Immature natural killer cell (primary cell): ENCODE measurements around the gene DTX3. TPM values are rescaled to one million over a fixed set of nuclear protein-coding genes. Genes with fewer than 3 reads are reported as not detected.
"Not testable (repeated sequence)": the region's sequence is repeated elsewhere in the genome, so short reads cannot be mapped to it uniquely, and the experiment has no call there.

Source experiments
- DNase-seq, 3 donors: peaks; one replicate each; pipeline ENCODE4 v3.0.0; 2022; ENCODE audit warnings: mixed read lengths in 1 of 3
- H3K27ac Mint-ChIP-seq, 6 donors: one replicate each; pipeline ENCODE4 v1.8.0; 2020; ENCODE audit warnings: mixed read lengths in 6 of 6, mild to moderate bottlenecking in 5 of 6, inconsistent platforms in 4 of 6, moderate library complexity in 3 of 6
- H3K27me3 Mint-ChIP-seq, 3 donors: one replicate each; pipeline ENCODE4 v1.8.0; 2020 to 2021; ENCODE audit warnings: low read depth in 3 of 3, mild to moderate bottlenecking in 3 of 3, mixed read lengths in 3 of 3, moderate library complexity in 3 of 3, inconsistent platforms in 1 of 3
- H3K36me3 Mint-ChIP-seq, 3 donors: one replicate each; pipeline ENCODE4 v1.8.0; 2020; ENCODE audit warnings: mixed read lengths in 3 of 3, inconsistent platforms in 2 of 3, mild to moderate bottlenecking in 2 of 3
- H3K4me1 Mint-ChIP-seq, 2 donors: one replicate each; pipeline ENCODE4 v1.8.0; 2020; ENCODE audit warnings: inconsistent platforms in 2 of 2, mild to moderate bottlenecking in 2 of 2, mixed read lengths in 2 of 2, moderate library complexity in 1 of 2
- H3K4me3 Mint-ChIP-seq, 5 donors: one replicate each; pipeline ENCODE4 v1.8.0; 2020; ENCODE audit warnings: mild to moderate bottlenecking in 5 of 5, mixed read lengths in 5 of 5, inconsistent platforms in 3 of 5, moderate library complexity in 3 of 5
- H3K9me3 Mint-ChIP-seq, 6 donors: one replicate each; pipeline ENCODE4 v1.8.0; 2020; ENCODE audit warnings: mild to moderate bottlenecking in 6 of 6, mixed read lengths in 6 of 6, inconsistent platforms in 4 of 6, moderate library complexity in 3 of 6
- polyA plus RNA-seq, 3 donors: library from polyadenylated mRNA; unstranded; fragments of 300-500 nt; fragmentation: Illumina TruSeq; gene quantifications; one replicate each; pipeline ENCODE4 v1.2.3, GENCODE V29; 2021

Gene DTX3
- polyA plus RNA-seq, 3 donors from 2014 or later = 8.1 to 20.2 (median 9.5) TPM

DNA sequence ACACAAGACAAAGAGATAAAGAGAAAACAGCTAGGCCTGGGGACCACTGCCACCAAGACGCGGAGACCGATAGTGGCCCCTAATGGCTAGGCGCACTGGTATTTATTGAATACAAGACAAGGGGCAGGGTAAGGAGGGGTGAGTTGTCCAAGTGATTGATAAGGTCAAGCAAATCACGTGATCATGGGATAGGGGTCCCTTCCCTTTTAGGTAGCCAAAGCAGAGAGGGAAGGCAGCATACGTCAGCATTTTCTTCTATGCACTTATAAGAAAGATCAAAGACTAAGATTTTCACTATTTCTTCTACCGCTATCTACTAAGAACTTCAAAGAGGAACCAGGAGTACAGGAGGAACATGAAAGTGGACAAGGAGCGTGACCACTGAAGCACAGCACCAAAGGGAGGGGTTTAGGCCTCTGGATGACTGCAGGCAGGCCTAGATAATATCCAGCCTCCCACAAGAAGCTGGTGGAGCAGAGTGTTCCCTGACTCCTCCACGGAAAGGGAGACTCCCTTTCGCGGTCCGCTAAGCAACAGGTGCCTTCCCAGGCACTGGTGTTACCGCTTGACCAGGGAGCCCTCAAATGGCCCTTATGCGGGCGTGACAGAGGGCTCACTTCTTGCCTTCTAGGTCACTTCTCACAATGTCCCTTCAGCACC is 15.5 kb upstream of the DTX3 start:
- Mint-ChIP-seq H3K4me1 (peaks cover 33 to 39% of the 10 kb centered on the region in 2 donors), H3K4me3 (peak overlapping the region in 1 of 5 donors; percentile 18), H3K27me3 (peaks cover 2 to 13% (median 2%) of the 10 kb centered on the region in 3 donors)
- not testable (repeated sequence) for DNase-seq, H3K36me3 Mint-ChIP-seq, H3K9me3 Mint-ChIP-seq, H3K27ac Mint-ChIP-seq

- no peak for DNase-seq
- Mint-ChIP-seq H3K9me3 (no peaks in the 10 kb centered on the region), H3K27ac (peak overlapping the region; percentile 85 to 94 (median 90)), H3K4me3 (peak overlapping the region; percentile 90 to 94 (median 93)), H3K36me3 (no peaks in the 10 kb centered on the region), H3K27me3 (peaks cover 0 to 11% (median 0%) of the 10 kb centered on the region in 3 donors), H3K4me1 (peaks cover 34 to 42% of the 10 kb centered on the region in 2 donors)
Measured at GRCh38 chr12:57590479-57590863, 14.2 kb upstream of the DTX3 start.

- H3K4me1 Mint-ChIP-seq = peaks cover 34 to 42% of the 10 kb centered on the region in 2 donors
- peak; percentile 75 to 81 (median 77) for DNase-seq
- peak within 1 kb of the TSS; percentile 90 to 95 (median 92) for H3K27ac Mint-ChIP-seq
- H3K9me3 Mint-ChIP-seq = no peaks in the 10 kb centered on the region
- H3K27me3 Mint-ChIP-seq = peaks cover 0 to 8% (median 0%) of the 10 kb centered on the region in 3 donors
- H3K36me3 Mint-ChIP-seq = peaks cover 0 to 5% (median 4%) of the 10 kb centered on the region in 3 donors
- peak within 1 kb of the TSS; percentile 90 to 94 (median 93) for H3K4me3 Mint-ChIP-seq
Measured at GRCh38 chr12:57590864-57591781, 13.5 kb upstream of the DTX3 start, which contains the start of gene PIP4K2C. Gene PIP4K2C (plus strand): TSS chr12:57591192. CDS start chr12:57591290, 98 bp downstream.

DNA sequence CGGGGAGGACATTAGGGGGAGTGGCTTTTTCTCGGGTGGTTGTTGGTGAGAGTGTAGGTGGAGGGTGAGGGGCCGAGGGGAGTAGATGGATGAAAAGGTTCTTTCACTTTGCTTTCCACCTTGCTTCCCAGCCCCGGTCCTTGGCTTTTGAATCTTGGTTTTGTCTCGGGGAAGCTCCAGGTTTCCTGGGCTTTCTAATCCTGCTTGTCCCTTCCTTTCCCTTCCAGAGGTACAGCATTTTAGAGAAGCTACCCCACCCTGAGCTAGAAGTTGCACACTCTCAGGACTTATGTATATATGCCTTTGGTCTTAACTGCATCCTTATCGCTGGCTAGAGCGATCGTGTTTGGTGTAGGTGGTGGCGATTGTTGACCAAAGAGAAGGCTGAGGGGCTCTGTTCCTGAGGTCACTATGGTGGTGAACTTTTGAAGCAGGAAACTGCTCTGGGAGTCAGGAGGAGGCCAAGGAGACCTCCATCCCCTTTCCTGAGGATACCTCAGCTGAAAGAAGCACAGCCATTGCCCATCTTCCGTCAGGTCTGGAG is 12.8 kb upstream of the DTX3 start:
- Mint-ChIP-seq H3K9me3 (no peaks in the 10 kb centered on the region), H3K27ac (peak overlapping the region; percentile 64 to 95 (median 92)), H3K36me3 (peaks cover 4 to 9% (median 8%) of the 10 kb centered on the region in 3 donors), H3K4me1 (peaks cover 34 to 42% of the 10 kb centered on the region in 2 donors), H3K4me3 (peak overlapping the region; percentile 90 to 94 (median 93)), H3K27me3 (peaks cover 0 to 8% (median 0%) of the 10 kb centered on the region in 3 donors)
- DNase-seq = no peak

DNA sequence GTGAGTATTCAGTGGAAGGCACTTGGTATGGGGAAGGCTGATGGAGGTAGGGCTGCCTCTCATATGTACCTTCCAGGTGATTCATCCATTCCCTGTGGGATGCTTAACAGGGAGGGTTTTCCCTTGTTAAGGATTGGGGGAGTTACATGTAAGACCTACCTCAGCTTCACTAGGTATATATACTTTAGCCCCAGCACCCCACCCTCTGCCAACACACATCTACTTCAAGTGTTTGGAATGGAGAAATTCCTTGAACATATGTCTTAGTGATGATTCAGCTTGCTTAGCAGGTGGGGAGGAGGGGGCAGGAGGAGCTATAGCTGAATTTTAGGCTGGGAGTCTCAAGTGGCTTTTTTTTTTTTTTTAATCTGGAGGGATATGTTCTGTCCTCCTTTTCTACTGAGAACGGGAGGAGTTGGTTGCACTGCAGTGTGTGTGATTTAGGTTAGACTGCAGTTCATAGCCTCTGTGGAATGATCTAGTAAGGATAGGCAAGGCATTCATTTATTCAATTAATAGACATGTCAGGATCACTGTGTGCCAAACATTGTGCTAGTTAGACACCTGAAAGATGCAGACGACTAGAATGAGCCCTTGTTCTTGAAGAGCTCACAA is 12.0 kb upstream of the DTX3 start:
- Mint-ChIP-seq H3K36me3 (peaks cover 11 to 17% (median 14%) of the 10 kb centered on the region in 3 donors), H3K27me3 (peaks cover 0 to 8% (median 0%) of the 10 kb centered on the region in 3 donors), H3K9me3 (no peaks in the 10 kb centered on the region), H3K4me1 (peaks cover 36 to 42% of the 10 kb centered on the region in 2 donors), H3K27ac (peak overlapping the region; percentile 36 to 94 (median 77)), H3K4me3 (peak overlapping the region; percentile 90 to 94 (median 93))
- DNase-seq = no peak

- Mint-ChIP-seq H3K36me3 (peaks cover 14 to 20% (median 16%) of the 10 kb centered on the region in 3 donors), H3K4me1 (peaks cover 36 to 42% of the 10 kb centered on the region in 2 donors), H3K27me3 (peaks cover 0 to 8% (median 0%) of the 10 kb centered on the region in 3 donors), H3K27ac (peak overlapping the region in 4 of 6 donors; percentile 22 to 64 (median 38)), H3K4me3 (no peak overlapping the region), H3K9me3 (no peaks in the 10 kb centered on the region)
- no peak for DNase-seq
Measured at GRCh38 chr12:57593187-57593586, 11.4 kb upstream of the DTX3 start.

DNA sequence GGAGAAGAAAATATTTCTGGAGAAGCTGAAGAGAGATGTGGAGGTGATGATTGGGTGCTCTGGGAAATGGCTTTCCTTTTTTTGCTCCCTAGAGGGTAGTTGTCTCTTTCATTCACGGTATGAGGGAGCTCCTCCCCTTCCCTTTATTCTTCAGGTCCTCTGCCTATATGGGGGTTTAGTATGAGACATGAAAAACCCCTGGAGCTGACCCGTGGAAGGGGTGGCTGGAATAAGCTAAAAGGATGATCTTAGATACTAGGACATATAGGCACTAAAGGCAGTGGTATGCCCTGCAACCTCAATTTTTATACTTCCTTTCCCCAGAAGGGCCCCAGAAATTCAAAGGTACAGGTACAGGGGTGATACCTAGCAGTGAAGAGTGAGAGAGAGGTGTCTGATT is 4.2 kb upstream of the DTX3 start:
- H3K27me3 Mint-ChIP-seq = peaks cover 2 to 4% (median 3%) of the 10 kb centered on the region in 3 donors
- no peak overlapping the region for H3K4me3 Mint-ChIP-seq
- no peak for DNase-seq

GRCh38 chr12:57602544-57602943 is 2.1 kb upstream of the DTX3 start:
- Mint-ChIP-seq H3K4me3 (peak overlapping the region in 1 of 5 donors; percentile 22), H3K27ac (peak overlapping the region; percentile 51 to 98 (median 93))

More for the DNA sequence above, 4.2 kb upstream of the DTX3 start:
- no peaks in the 10 kb centered on the region for H3K9me3 Mint-ChIP-seq
- peak overlapping the region in 1 of 6 donors; percentile 1 for H3K27ac Mint-ChIP-seq
- peaks cover 32 to 61% (median 59%) of the 10 kb centered on the region in 3 donors for H3K36me3 Mint-ChIP-seq
- H3K4me1 Mint-ChIP-seq = peaks cover 37 to 39% of the 10 kb centered on the region in 2 donors

DNA sequence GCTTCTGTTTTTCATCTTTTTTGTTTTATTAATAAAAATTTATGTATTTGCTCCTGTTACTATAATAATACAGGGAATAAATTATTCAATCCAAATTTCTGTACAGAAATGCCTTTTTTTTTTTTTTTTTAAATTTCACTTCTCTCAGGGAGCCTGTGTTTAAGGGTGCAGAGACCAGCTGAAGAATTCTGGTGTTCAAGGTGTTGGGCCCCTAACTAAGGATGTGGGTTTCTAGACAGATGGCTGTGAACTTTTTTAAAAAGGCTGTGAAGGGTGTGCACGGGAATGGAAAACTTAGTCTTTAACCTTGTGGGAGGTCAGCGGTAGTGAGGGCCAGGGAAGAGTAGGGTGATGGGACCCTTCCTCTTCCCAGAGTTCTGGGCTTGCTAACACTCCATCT is 1.3 kb upstream of the DTX3 start:
- no peaks in the 10 kb centered on the region for H3K9me3 Mint-ChIP-seq
- H3K36me3 Mint-ChIP-seq = peaks cover 25 to 48% (median 43%) of the 10 kb centered on the region in 3 donors
- peak overlapping the region; percentile 86 to 98 (median 94) for H3K27ac Mint-ChIP-seq
- H3K4me3 Mint-ChIP-seq = peak overlapping the region; percentile 83 to 95 (median 89)
- DNase-seq = peak; percentile 41 to 42 (median 42)
- H3K27me3 Mint-ChIP-seq = peaks cover 2 to 4% (median 3%) of the 10 kb centered on the region in 3 donors
- H3K4me1 Mint-ChIP-seq = peaks cover 43 to 53% of the 10 kb centered on the region in 2 donors

More at GRCh38 chr12:57602544-57602943, 2.1 kb upstream of the DTX3 start:
- H3K9me3 Mint-ChIP-seq = no peaks in the 10 kb centered on the region
- peaks cover 24 to 46% (median 46%) of the 10 kb centered on the region in 3 donors for H3K36me3 Mint-ChIP-seq
- no peak for DNase-seq
- H3K27me3 Mint-ChIP-seq = peaks cover 2 to 4% (median 3%) of the 10 kb centered on the region in 3 donors
- peaks cover 43 to 53% of the 10 kb centered on the region in 2 donors for H3K4me1 Mint-ChIP-seq

- peaks cover 21 to 43% (median 41%) of the 10 kb centered on the region in 3 donors for H3K36me3 Mint-ChIP-seq
- peak overlapping the region; percentile 83 to 95 (median 89) for H3K4me3 Mint-ChIP-seq
- no peaks in the 10 kb centered on the region for H3K9me3 Mint-ChIP-seq
- H3K27me3 Mint-ChIP-seq = peaks cover under 1 to 4% (median 3%) of the 10 kb centered on the region in 3 donors
- no peak for DNase-seq
- peak overlapping the region; percentile 86 to 98 (median 94) for H3K27ac Mint-ChIP-seq
- peaks cover 43 to 53% of the 10 kb centered on the region in 2 donors for H3K4me1 Mint-ChIP-seq
Measured at GRCh38 chr12:57603815-57604453, 690 bp upstream of the DTX3 start.

DNA sequence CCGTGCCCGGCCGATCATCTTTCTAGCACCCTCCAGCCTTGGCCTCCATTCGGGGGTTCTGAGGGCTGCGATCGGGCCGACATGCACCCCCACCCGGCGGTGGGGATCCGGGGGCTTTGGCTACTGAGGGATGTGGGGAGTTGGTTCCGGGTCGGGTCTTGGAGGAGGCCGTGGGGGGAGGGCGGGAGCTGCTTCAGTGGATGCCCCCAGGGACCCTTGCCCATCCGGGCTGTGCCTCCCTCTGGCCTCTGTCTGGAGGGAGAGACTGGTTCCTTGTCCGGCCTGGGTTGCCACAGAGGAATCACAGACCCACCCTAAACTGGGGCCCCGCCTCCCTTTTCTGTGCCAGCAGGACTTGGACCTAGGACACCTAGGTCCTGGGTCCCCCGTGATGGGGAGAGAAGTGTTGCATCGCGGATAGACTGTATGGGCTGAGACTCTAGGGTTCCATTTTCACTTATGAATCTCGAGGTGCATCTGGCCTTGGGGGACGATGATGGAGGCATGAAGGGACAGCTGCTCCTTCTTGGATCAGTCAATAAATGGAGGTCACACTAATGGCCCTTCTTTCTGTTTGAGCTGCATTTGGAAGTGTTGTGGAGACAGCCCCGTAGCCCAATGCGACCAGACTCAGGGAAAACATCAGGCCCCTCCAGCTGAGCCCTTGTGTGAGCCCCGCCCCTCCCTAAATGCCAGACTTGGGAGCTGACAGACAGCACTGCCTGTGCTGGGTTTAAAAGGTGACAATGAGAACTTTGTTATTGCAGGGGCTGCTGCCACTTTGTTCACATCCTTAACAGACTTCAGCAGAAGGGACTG is 577 bp downstream of the DTX3 start:
- Mint-ChIP-seq H3K27me3 (peaks cover 0 to 4% (median 1%) of the 10 kb centered on the region in 3 donors), H3K9me3 (no peaks in the 10 kb centered on the region), H3K27ac (peak overlapping the region; percentile 31 to 95 (median 86)), H3K4me3 (peak overlapping the region; percentile 83 to 95 (median 89)), H3K36me3 (peaks cover 14 to 30% (median 30%) of the 10 kb centered on the region in 3 donors), H3K4me1 (peaks cover 44 to 54% of the 10 kb centered on the region in 2 donors)
- peak in 1 of 3 donors; percentile 20 for DNase-seq
